BJ (cell line): Measurements from ENCODE around the gene IMPG2. TPM values are rescaled to one million over a fixed set of nuclear protein-coding genes. Genes with fewer than 3 reads are reported as not detected.

Experiments
- CTCF ChIA-PET: fragments of 350-600 bp; formaldehyde crosslinking; extraction: SDS; loops from one replicate; lab custom pipeline; 2021; ENCODE audit warnings: antibody characterized with exemption, inconsistent platforms; lab: Yijun Ruan, JAX
- POLR2A ChIA-PET: fragments of 300-600 bp; sonication (Branson Sonifier 250); formaldehyde crosslinking; extraction: SDS; loops from one replicate; lab custom pipeline; 2021; ENCODE audit warnings: antibody characterized with exemption; lab: Charles Lee
- DNase-seq: peaks from one replicate; pipeline ENCODE4 v3.0.0-alpha.2; 2011; ENCODE audit warnings: low read depth
- H3K27me3 ChIP-seq: 2 replicates; pipeline ENCODE4 v1.6.0; 2011; ENCODE audit warnings: low read length; ENCODE audit not compliant: control insufficient read depth, insufficient read depth
- H3K36me3 ChIP-seq: 2 replicates; pipeline ENCODE4 v1.5.1; 2011; ENCODE audit warnings: low read length; ENCODE audit not compliant: control insufficient read depth, insufficient read depth
- H3K4me3 ChIP-seq: 2 replicates; pipeline ENCODE4 v1.5.1; 2011; ENCODE audit warnings: low read depth, mild to moderate bottlenecking, control low read depth, low read length
- polyA plus RNA-seq: library from polyadenylated mRNA; depleted of rRNA; stranded (reverse); fragments of >200 nt; gene quantifications from 2 replicates; pipeline ENCODE4 v1.2.3, GENCODE V29; 2011
- TF ChIP-seq, protein P1 (sequence below): IDR thresholded peaks from 2 replicates; pipeline ENCODE4 v1.5.1; 2011; ENCODE audit warnings: low read depth, mild to moderate bottlenecking, control low read depth, inconsistent platforms, low read length, moderate library complexity; ENCODE audit not compliant: insufficient read depth

The IMPG2 gene
- polyA plus RNA-seq, 1 experiment: 0.10 TPM

DNA sequence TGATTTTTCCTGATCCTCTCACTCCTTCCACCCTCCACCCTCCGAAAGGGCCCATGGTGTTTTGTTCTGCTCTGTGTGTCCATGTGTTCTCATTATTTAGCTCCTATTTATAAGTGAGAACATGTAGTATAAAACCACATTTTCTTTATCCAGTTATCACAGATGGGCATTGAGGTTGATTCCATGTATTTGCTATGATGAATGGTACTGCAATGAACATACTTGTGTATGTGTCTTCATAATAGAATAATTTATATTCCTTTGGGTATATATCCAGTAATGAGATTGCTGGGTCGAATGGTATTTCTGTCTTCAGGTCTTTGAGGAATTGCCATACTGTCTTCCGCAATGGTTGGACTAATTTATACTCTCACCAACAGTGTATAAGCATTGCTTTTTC lies 126.0 kb downstream of the IMPG2 start:
- CTCF ChIA-PET: interaction anchor here (0.6 to 5.3 kb wide), 4 partner anchors 60 to 300 kb away, joined by 3 to 30 read pairs (median 4); no protein-coding TSS in a partner anchor
- Histone ChIP-seq H3K27me3 (no peaks in the 10 kb centered on the region), H3K36me3 (no peaks in the 10 kb centered on the region), H3K4me3 (no peak overlapping the region)
- TF ChIP-seq, protein P1, sequence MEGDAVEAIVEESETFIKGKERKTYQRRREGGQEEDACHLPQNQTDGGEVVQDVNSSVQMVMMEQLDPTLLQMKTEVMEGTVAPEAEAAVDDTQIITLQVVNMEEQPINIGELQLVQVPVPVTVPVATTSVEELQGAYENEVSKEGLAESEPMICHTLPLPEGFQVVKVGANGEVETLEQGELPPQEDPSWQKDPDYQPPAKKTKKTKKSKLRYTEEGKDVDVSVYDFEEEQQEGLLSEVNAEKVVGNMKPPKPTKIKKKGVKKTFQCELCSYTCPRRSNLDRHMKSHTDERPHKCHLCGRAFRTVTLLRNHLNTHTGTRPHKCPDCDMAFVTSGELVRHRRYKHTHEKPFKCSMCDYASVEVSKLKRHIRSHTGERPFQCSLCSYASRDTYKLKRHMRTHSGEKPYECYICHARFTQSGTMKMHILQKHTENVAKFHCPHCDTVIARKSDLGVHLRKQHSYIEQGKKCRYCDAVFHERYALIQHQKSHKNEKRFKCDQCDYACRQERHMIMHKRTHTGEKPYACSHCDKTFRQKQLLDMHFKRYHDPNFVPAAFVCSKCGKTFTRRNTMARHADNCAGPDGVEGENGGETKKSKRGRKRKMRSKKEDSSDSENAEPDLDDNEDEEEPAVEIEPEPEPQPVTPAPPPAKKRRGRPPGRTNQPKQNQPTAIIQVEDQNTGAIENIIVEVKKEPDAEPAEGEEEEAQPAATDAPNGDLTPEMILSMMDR: no peak
- POLR2A ChIA-PET: interaction anchor here (0.6 kb wide), 1 partner anchor 15 kb away, joined by 3 read pairs; no protein-coding TSS in a partner anchor
- DNase-seq: no peak

DNA sequence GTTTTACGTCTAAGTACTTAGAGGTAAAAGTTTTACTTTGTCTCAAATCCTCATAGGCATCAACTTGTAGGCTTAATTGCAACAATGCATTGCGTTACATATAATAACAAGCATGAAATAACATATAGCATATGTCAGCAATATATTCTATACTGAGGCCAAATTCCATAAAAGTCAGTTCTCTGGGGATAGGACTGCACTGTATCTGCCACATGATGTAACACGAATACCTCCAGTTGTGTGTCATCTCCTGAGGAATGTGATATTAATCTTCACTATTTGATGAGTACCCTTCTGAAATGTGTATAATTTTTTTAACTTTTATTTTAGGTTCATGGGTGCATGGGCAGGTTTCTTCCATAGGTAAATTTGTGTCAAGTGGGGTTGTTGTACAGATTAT lies 126.4 kb downstream of the IMPG2 start:
- Histone ChIP-seq H3K4me3 (no peak overlapping the region), H3K36me3 (no peaks in the 10 kb centered on the region), H3K27me3 (no peaks in the 10 kb centered on the region)
- TF ChIP-seq, protein P1: no peak
- ChIA-PET CTCF (interaction anchor here (5.3 kb wide), 1 partner anchor 300 kb away, joined by 30 read pairs; no protein-coding TSS in a partner anchor), POLR2A (no interaction called here)
- no peak for DNase-seq

DNA sequence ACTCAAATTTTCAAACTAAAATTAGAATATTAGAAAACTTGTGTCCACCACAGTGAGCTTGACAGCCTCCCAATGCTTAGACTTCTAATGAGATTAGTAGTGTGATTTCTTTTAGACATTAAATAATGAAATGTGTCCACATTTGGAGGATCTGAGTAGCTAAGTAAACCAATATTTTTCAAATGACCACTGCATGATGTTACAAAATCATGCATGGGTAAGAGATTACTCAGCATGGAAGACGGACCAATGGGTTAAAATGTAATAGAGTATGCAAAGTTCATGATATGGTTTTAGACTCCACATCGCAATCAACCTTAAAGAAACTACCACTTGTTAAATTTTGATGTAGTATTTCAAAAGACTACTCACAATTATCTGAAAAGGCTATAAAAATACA lies 130.6 kb downstream of the IMPG2 start:
- ChIA-PET CTCF (interaction anchor here (0.6 to 5.3 kb wide), 5 partner anchors 10 to 429 kb away, joined by 3 to 30 read pairs (median 5); no protein-coding TSS in a partner anchor), POLR2A (interaction anchor here (0.6 to 1.1 kb wide), 2 partner anchors 169 to 442 kb away, joined by 3 read pairs; no protein-coding TSS in a partner anchor)
- TF ChIP-seq, protein P1: no peak
- no peak for DNase-seq
- H3K36me3 ChIP-seq: no peaks in the 10 kb centered on the region
- H3K27me3 ChIP-seq: no peaks in the 10 kb centered on the region
- no peak overlapping the region for H3K4me3 ChIP-seq

DNA sequence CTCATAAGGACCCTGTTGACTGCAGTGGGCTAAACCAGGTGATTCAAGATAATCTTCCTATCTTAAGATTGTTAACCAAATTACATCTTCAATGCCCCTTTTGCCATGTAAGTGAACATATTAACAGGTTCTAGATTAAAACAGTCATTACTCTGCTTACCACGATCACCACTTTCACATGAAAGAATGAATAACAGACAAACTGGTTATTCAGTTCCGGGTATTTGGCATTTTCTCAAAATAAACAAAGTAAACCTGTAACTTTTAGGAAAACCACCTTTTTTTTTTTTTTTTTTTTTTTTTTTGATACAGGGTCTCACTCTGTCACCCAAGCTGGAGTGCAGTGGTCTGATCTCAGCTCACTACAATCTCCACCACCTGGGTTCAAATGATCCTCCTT lies 131.2 kb downstream of the IMPG2 start:
- CTCF ChIA-PET: interaction anchor here (1.6 to 1.9 kb wide), 2 partner anchors 9 to 146 kb away, joined by 5 to 10 read pairs; no protein-coding TSS in a partner anchor
- POLR2A ChIA-PET: no interaction called here
- TF ChIP-seq, protein P1: no peak

DNA sequence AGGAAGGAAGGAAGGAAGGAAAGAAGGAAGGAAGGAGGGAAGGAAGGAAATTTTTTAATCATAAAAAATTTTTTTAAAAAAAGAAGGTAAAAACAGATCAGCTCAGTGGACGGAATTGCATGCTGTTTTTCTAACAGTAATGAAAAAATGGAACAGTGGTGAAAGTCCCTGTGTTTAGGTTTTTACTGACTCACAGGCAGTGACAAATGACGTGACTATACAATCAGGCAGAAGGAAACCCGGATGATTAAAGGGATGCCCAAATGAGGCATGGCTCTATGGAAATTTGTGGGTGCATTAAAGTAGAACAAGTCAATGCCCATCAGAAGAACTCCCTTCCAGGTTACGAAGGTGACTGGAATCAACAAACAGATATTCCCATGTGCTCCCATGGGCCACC lies 135.0 kb downstream of the IMPG2 start:
- no peak for DNase-seq
- CTCF ChIA-PET: interaction anchor here (0.7 kb wide), 1 partner anchor 11 kb away, joined by 3 read pairs; no protein-coding TSS in a partner anchor
- TF ChIP-seq, protein P1: no peak
- POLR2A ChIA-PET: no interaction called here
- no peaks in the 10 kb centered on the region for H3K27me3 ChIP-seq
- no peak overlapping the region for H3K4me3 ChIP-seq
- no peaks in the 10 kb centered on the region for H3K36me3 ChIP-seq

More for the DNA sequence above, 131.2 kb downstream of the IMPG2 start:
- DNase-seq: no peak
- Histone ChIP-seq H3K36me3 (no peaks in the 10 kb centered on the region), H3K27me3 (no peaks in the 10 kb centered on the region), H3K4me3 (no peak overlapping the region)
